Fibroblast of lung (primary cell): ENCODE data around the gene OTOG. TPM values are rescaled to one million over a fixed set of nuclear protein-coding genes. Genes with fewer than 3 reads are reported as not detected.

ENCODE experiments used
- DNase-seq, 2 donors: peaks; one replicate each; pipeline versions ENCODE4 v3.0.0 to v3.0.0-alpha.2; 2010; ENCODE audit warnings: low read depth in 2 of 2
- H2AFZ ChIP-seq: 2 replicates; pipeline ENCODE4 v1.5.1; 2012; ENCODE audit warnings: low read length, control low read depth, inconsistent platforms
- H3K27ac ChIP-seq: 2 replicates; pipeline ENCODE4 v1.5.1; 2011; ENCODE audit warnings: low read length, control low read depth; ENCODE audit not compliant: insufficient read depth
- H3K27me3 ChIP-seq: 2 replicates; pipeline ENCODE4 v1.5.1; 2011; ENCODE audit warnings: mild to moderate bottlenecking, low read length; ENCODE audit not compliant: control insufficient read depth, insufficient read depth
- H3K36me3 ChIP-seq: 2 replicates; pipeline ENCODE4 v1.5.1; 2011; ENCODE audit warnings: low read length; ENCODE audit not compliant: control insufficient read depth, insufficient read depth
- H3K4me1 ChIP-seq: 2 replicates; pipeline ENCODE4 v1.5.1; 2011; ENCODE audit warnings: low read length; ENCODE audit not compliant: control insufficient read depth, insufficient read depth; ENCODE audit errors: extremely low read depth
- H3K4me2 ChIP-seq: 2 replicates; pipeline ENCODE4 v1.5.1; 2011; ENCODE audit warnings: low read length, control low read depth; ENCODE audit not compliant: insufficient read depth; ENCODE audit errors: extremely low read depth
- H3K4me3 ChIP-seq, 4 experiments: fragments of 200-600 bp in 1 of 4; sonication (generic) in 1 of 4; replicated peaks in 1 of 4; 2 replicates each; pipeline ENCODE4 v1.5.1; 2011 to 2016; ENCODE audit warnings: low read length in 4 of 4, low read depth in 3 of 4, mild to moderate bottlenecking in 3 of 4, control low read depth in 2 of 4, inconsistent platforms in 1 of 4, mixed read lengths in 1 of 4; ENCODE audit not compliant: insufficient read depth in 1 of 4; ENCODE audit errors: control extremely low read depth in 1 of 4
- H3K79me2 ChIP-seq: 2 replicates; pipeline ENCODE4 v1.5.1; 2012; ENCODE audit warnings: mild to moderate bottlenecking, low read length, inconsistent platforms; ENCODE audit not compliant: control insufficient read depth, insufficient read depth
- H3K9ac ChIP-seq: 2 replicates; pipeline ENCODE4 v1.5.1; 2011; ENCODE audit warnings: mild to moderate bottlenecking, low read length, control low read depth; ENCODE audit not compliant: insufficient read depth
- H3K9me3 ChIP-seq: 2 replicates; pipeline ENCODE4 v1.5.1; 2012; ENCODE audit warnings: low read depth, low read length; ENCODE audit not compliant: control insufficient read depth, insufficient read depth
- H4K20me1 ChIP-seq: 2 replicates; pipeline ENCODE4 v1.5.1; 2011; ENCODE audit warnings: low read length; ENCODE audit not compliant: control insufficient read depth, insufficient read depth; ENCODE audit errors: extremely low read depth
- CTCF ChIP-seq, 2 donors: IDR thresholded peaks in 1 of 2; conservative IDR thresholded peaks in 1 of 2; 1 replicate in 1 of 2; 2 replicates in 1 of 2; pipeline ENCODE4 v1.5.1; 2011 to 2012; ENCODE audit warnings: low read length in 2 of 2, control low read depth in 1 of 2, inconsistent platforms in 1 of 2, low read depth in 1 of 2, mild to moderate bottlenecking in 1 of 2
- EZH2 ChIP-seq: IDR thresholded peaks from 2 replicates; pipeline ENCODE4 v1.5.1; 2012; ENCODE audit warnings: low read length, control low read depth, mild to moderate bottlenecking; ENCODE audit errors: missing control alignments
- polyA plus RNA-seq, 2 donors: library from polyadenylated mRNA; depleted of rRNA in 1 of 2; stranded (reverse) in 1 of 2; unstranded in 1 of 2; fragments of >200 nt; gene quantifications; 2 replicates each; pipeline ENCODE4 v1.2.1, GENCODE V29; 2011 to 2012; ENCODE audit warnings: missing spikeins in 1 of 2
- total RNA-seq: library from RNA; depleted of rRNA; stranded (reverse); fragments of >200 nt; gene quantifications from 2 replicates; pipeline ENCODE4 v1.2.1, GENCODE V29; 2014

The OTOG gene
- total and polyA plus RNA-seq, 2 donors (not counting 1 experiment from before 2014, with no cell fraction given), result not detected

DNA sequence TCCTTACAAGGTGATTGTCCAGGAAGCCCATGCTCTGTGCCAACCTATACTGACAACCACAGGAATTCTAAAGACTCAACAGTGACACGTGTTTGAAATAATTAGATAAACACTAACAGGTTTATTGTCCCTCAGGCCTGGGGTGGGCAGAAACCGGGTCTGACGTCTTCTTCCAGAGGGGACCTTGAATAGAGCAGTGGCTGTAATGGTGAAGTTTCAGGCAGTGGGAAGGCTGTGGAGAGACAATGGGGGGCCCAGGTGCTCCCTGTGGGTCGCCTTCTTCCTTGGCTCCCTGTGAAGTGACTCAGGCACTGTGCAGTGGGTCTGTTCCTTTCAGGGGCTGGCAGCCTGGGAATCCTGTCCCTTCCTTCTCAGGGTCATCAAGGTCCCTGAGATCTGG is 54.6 kb downstream of the OTOG start:
- Histone ChIP-seq H3K27me3 (no peaks in the 10 kb centered on the region), H3K9me3 (no peaks in the 10 kb centered on the region), H3K36me3 (no peaks in the 10 kb centered on the region), H3K4me1 (no peaks in the 10 kb centered on the region), H3K27ac (no peak overlapping the region), H3K4me3 (no peak overlapping the region), H4K20me1 (no peaks in the 10 kb centered on the region), H3K4me2 (no peak overlapping the region), H3K79me2 (no peaks in the 10 kb centered on the region), H3K9ac (no peak overlapping the region), H2AFZ (no peak overlapping the region)
- DNase-seq, result no peak
- no peak for TF ChIP-seq EZH2
- no peak for TF ChIP-seq CTCF (conservative IDR thresholded peaks at IDR 0.05 in 1 of 2, IDR thresholded peaks at IDR 0.05 in 1 of 2; ENCODE audit: low read depth in 1 of 2, low read length in 2 of 2)

DNA sequence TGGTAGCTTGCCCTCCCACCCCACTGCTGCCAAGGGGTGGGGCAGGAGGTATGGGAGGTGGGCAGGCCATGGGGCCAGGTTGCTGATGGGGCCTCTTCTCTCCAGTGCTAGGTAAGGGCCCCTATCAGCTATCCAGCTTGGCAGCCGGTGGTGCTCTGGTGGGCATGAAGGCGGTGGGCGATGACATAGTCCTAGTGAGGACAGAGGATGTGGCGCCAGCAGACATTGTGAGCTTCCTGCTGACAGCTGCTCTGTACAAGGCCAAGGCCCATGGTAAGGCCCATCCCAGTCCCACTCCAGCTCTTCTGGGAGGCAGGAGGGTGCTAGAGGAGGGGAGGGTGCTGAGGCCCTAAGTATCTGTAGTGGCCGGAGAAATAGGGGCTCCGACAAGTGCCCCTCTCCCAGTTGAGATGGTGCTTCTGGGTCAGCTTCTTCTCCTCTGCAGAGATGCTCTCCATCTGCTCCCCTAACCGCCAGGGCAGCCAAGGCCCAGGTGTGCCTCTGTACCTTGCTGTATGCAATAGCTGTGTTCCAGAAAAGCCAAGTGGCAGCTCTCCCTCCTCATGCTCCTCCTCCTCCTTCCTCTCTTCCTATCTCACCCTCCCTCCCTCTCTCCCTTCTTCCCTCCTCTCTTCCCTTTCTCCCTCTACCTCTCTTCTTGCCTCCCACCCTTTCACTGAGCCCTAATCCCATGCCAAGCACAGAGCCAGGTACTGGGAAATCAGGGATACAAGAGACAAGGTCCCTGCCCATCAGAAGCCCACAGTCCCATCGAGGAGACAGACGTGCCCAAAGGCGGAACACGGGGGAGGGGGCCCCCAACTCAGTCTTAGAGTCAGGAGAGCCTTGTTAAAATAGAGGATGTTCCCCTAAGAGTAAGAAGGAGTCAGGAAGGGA is 55.3 kb downstream of the OTOG start:
- Histone ChIP-seq H3K79me2 (no peaks in the 10 kb centered on the region), H2AFZ (no peak overlapping the region), H3K36me3 (no peaks in the 10 kb centered on the region), H3K9me3 (no peaks in the 10 kb centered on the region), H4K20me1 (no peaks in the 10 kb centered on the region), H3K9ac (no peak overlapping the region), H3K4me3 (no peak overlapping the region), H3K4me2 (no peak overlapping the region), H3K27me3 (no peaks in the 10 kb centered on the region), H3K4me1 (no peaks in the 10 kb centered on the region), H3K27ac (no peak overlapping the region)
- DNase-seq, result no peak
- TF ChIP-seq EZH2 (no peak), CTCF (conservative IDR thresholded peaks at IDR 0.05 in 1 of 2, IDR thresholded peaks at IDR 0.05 in 1 of 2; ENCODE audit: low read depth in 1 of 2, low read length in 2 of 2) (no peak)

DNA sequence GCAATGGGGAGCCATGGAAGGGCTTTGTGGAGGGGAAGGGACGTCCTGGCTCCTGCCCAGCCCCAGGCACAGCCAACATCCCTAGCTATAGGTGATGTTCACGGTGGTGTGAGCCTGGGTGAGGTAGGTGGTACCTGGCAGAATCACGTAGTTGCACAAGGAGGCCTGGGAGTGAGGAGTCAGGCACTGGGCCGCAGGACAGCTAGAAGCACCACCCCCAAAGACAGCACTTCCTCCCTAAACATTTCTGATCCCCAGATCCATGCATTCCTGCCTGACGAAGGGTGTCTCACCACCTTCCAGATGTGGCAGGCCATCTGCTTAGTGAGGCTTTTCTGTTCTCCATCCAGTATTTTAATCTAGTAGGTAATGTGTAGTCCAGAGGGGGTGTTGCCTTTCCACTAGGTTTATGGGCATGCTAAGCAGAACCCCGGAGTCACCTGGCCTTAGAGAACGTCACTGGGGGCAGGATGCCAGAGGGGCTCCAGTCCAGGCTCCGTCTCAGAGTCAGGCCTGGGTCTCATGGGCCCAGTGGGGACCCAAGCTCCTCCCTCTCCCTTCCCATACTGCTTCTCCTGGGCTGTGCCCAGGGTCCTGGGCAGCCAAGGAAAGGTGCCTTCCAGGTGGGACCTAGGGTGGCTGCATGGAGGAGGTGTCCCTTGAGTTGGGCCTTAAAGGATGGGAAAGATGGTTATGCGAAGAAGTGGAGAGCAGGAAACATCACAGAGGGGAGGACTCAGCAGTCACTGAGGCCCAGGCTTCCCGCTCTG is 56.2 kb downstream of the OTOG start:
- no peak for DNase-seq
- Histone ChIP-seq H3K27me3 (no peaks in the 10 kb centered on the region), H3K4me1 (no peaks in the 10 kb centered on the region), H3K79me2 (no peaks in the 10 kb centered on the region), H4K20me1 (no peaks in the 10 kb centered on the region), H3K36me3 (no peaks in the 10 kb centered on the region), H3K9ac (no peak overlapping the region), H2AFZ (no peak overlapping the region), H3K27ac (no peak overlapping the region), H3K4me2 (no peak overlapping the region), H3K4me3 (no peak overlapping the region), H3K9me3 (no peaks in the 10 kb centered on the region)
- no peak for TF ChIP-seq CTCF (conservative IDR thresholded peaks at IDR 0.05 in 1 of 2, IDR thresholded peaks at IDR 0.05 in 1 of 2; ENCODE audit: low read depth in 1 of 2, low read length in 2 of 2)
- no peak for TF ChIP-seq EZH2
